NT2/D1 (cell line): ENCODE results near the gene SIAE.
A peak's percentile ranks its signal among the peaks of the same experiment; 100 is the strongest.

Experiments used
- DNase-seq: peaks from one replicate; pipeline ENCODE4 v3.0.0-alpha.2; 2011; ENCODE audit warnings: low read depth, low spot score
- H3K27me3 ChIP-seq: 2 replicates; pipeline ENCODE4 v1.6.0; 2011; ENCODE audit warnings: mild to moderate bottlenecking; ENCODE audit not compliant: insufficient read length, insufficient read depth
- H3K36me3 ChIP-seq: 2 replicates; pipeline ENCODE4 v1.6.1; 2011; ENCODE audit warnings: mild to moderate bottlenecking, low read length, mixed read lengths; ENCODE audit not compliant: insufficient read depth, insufficient read length
- H3K4me1 ChIP-seq: 2 replicates; pipeline ENCODE4 v1.5.1; 2011; ENCODE audit not compliant: insufficient read depth, insufficient read length
- H3K4me3 ChIP-seq: 2 replicates; pipeline ENCODE4 v1.5.1; 2011; ENCODE audit warnings: low read depth; ENCODE audit not compliant: insufficient read length
- H3K9ac ChIP-seq: 2 replicates; pipeline ENCODE4 v1.6.0; 2011; ENCODE audit warnings: low read depth; ENCODE audit not compliant: insufficient read length
- H3K9me3 ChIP-seq: 2 replicates; pipeline ENCODE4 v1.5.1; 2011; ENCODE audit warnings: mild to moderate bottlenecking, low read length; ENCODE audit not compliant: insufficient read depth
- SUZ12 ChIP-seq: IDR thresholded peaks from 2 replicates; pipeline ENCODE4 v1.6.1; 2011; ENCODE audit not compliant: insufficient read length, insufficient read depth; ENCODE audit errors: extremely low read depth
- YY1 ChIP-seq: IDR thresholded peaks from 2 replicates; pipeline ENCODE4 v1.6.1; 2011; ENCODE audit not compliant: insufficient read length, insufficient read depth
- ZNF274 ChIP-seq: IDR thresholded peaks from 2 replicates; pipeline ENCODE4 v1.6.1; 2011; ENCODE audit warnings: mild to moderate bottlenecking, low read depth, low read length

SIAE gene

GRCh38 chr11:124656774-124657630, 16.5 kb downstream of the SIAE start:
- H3K36me3 ChIP-seq, result no peaks in the 10 kb centered on the region
- no peak overlapping the region for H3K4me3 ChIP-seq
- TF ChIP-seq ZNF274 (no peak), YY1 (no peak), SUZ12 (no peak)
- DNase-seq, result no peak
- no peaks in the 10 kb centered on the region for H3K9me3 ChIP-seq
- H3K4me1 ChIP-seq, result peaks cover 2% of the 10 kb centered on the region
- H3K9ac ChIP-seq, result no peak overlapping the region
- H3K27me3 ChIP-seq, result no peaks in the 10 kb centered on the region

DNA sequence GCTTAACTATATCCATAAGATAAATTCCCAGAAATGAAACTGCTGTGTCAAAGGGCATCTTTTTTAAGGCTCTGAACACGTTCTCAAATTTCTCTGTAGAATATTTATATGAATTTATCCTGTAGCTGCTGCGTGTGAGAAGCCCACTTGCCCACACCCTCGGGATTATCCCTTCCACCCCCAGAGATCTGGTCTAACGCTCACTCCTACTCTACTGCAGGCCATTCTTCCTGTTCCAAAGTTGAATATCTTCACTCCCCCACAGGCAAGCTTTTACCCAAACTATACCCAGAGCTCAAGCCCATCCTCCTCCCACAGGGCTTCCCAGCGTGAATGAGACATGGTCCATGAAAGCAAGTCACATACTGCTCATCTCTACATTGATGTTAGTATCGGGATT, 24.9 kb downstream of the SIAE start:
- H3K9ac ChIP-seq, result no peak overlapping the region
- TF ChIP-seq SUZ12 (no peak), YY1 (no peak), ZNF274 (no peak)
- H3K9me3 ChIP-seq, result no peaks in the 10 kb centered on the region
- no peaks in the 10 kb centered on the region for H3K36me3 ChIP-seq
- H3K27me3 ChIP-seq, result no peaks in the 10 kb centered on the region
- DNase-seq, result no peak
- H3K4me1 ChIP-seq, result no peaks in the 10 kb centered on the region
- H3K4me3 ChIP-seq, result no peak overlapping the region

DNA sequence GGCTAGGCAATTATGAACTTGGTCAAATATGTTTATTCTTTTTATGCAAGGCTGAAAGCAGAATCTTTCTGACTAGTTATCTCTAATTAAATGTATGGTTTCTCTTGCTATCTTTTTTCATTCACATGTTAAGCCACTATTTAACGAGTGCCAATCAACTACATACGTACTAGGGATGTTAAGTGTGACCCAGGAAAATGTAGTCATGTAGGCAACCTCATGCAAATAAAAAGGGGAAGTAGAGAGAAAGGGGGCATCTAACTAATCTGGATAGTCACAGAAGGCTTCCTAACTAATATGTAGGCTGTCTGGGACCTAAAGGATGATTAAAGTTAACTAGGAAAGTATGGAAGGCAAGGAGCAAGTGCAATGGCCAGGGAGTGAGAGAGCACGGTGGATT, 27.4 kb downstream of the SIAE start:
- no peak for DNase-seq

DNA sequence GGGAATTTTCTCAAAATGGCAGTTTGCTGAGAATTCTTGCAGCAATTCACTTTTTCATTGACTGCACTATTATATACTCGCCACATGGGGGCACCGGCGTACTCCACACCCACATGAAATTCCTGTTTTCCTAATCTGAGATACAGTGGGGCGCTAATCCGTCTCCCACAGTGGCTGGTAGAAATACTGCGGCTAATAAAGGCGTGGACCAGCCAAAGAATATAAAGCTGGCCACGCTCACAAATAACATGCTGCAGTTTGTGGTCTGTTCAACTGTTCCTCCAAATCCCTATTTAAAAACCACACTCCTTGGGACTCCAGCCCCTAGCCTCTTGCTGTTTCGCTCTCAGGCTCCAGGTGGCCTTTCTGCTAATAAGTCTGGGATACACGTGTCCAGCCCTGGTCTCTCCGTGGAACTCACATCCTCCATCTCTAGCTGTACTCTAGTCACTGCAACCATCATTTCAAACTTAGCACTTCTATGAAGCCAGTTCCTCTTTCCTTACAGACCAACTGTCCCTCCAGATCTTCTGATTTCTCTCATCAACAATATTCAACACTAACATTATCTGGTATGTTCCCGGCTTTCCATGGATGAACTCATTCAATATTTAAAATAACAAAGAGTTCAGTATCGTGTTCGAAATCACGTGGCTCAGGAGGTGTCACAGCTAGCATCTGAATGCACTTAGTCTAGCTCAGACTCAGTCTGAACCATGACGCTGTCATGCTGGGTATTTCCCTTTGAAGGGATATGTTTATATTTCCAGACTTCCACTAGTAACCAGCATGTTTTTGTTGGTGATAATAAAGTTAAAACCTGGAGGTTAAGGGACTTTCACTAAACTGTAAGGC, 28.9 kb downstream of the SIAE start:
- no peaks in the 10 kb centered on the region for H3K27me3 ChIP-seq
- no peaks in the 10 kb centered on the region for H3K4me1 ChIP-seq
- no peaks in the 10 kb centered on the region for H3K36me3 ChIP-seq
- H3K9ac ChIP-seq, result peak overlapping the region; percentile 58
- no peak overlapping the region for H3K4me3 ChIP-seq
- peak; percentile 52 for DNase-seq
- TF ChIP-seq ZNF274 (no peak), YY1 (no peak), SUZ12 (no peak)
- H3K9me3 ChIP-seq, result peaks cover 7% of the 10 kb centered on the region; the same call in 1 of the 2 replicates

More for the DNA sequence above, 27.4 kb downstream of the SIAE start:
- H3K36me3 ChIP-seq, result no peaks in the 10 kb centered on the region
- no peaks in the 10 kb centered on the region for H3K4me1 ChIP-seq
- no peaks in the 10 kb centered on the region for H3K9me3 ChIP-seq
- H3K4me3 ChIP-seq, result no peak overlapping the region
- TF ChIP-seq YY1 (no peak), ZNF274 (no peak), SUZ12 (no peak)
- H3K27me3 ChIP-seq, result no peaks in the 10 kb centered on the region
- H3K9ac ChIP-seq, result no peak overlapping the region

GRCh38 chr11:124643605-124644425, 29.7 kb downstream of the SIAE start:
- Histone ChIP-seq H3K9me3 (peaks cover 7% of the 10 kb centered on the region; the same call in 1 of the 2 replicates), H3K4me3 (no peak overlapping the region), H3K9ac (no peak overlapping the region), H3K4me1 (no peaks in the 10 kb centered on the region), H3K36me3 (no peaks in the 10 kb centered on the region), H3K27me3 (no peaks in the 10 kb centered on the region)
- TF ChIP-seq ZNF274 (no peak), SUZ12 (no peak), YY1 (no peak)
- DNase-seq, result no peak

GRCh38 chr11:124643042-124643604, 30.4 kb downstream of the SIAE start:
- no peak for TF ChIP-seq YY1
- no peak for TF ChIP-seq SUZ12
- TF ChIP-seq ZNF274, result no peak
- no peak overlapping the region for H3K9ac ChIP-seq

GRCh38 chr11:124642628-124643027, 30.9 kb downstream of the SIAE start:
- TF ChIP-seq SUZ12 (no peak), YY1 (no peak)
- H3K27me3 ChIP-seq, result no peaks in the 10 kb centered on the region
- DNase-seq, result no peak
- H3K4me3 ChIP-seq, result no peak overlapping the region
- peaks cover 7% of the 10 kb centered on the region; the same call in 1 of the 2 replicates for H3K9me3 ChIP-seq
- H3K9ac ChIP-seq, result no peak overlapping the region
- H3K4me1 ChIP-seq, result no peaks in the 10 kb centered on the region
- peaks cover 4% of the 10 kb centered on the region for H3K36me3 ChIP-seq

More at GRCh38 chr11:124643042-124643604, 30.4 kb downstream of the SIAE start:
- no peak for DNase-seq
- H3K36me3 ChIP-seq, result no peaks in the 10 kb centered on the region
- H3K4me1 ChIP-seq, result no peaks in the 10 kb centered on the region
- H3K27me3 ChIP-seq, result no peaks in the 10 kb centered on the region
- no peak overlapping the region for H3K4me3 ChIP-seq
- H3K9me3 ChIP-seq, result peaks cover 7% of the 10 kb centered on the region; the same call in 1 of the 2 replicates
